CD14-positive monocyte (primary cell): ENCODE measurements around the gene PSMD1. TPM values are rescaled to one million over a fixed set of nuclear protein-coding genes. Genes with fewer than 3 reads are reported as not detected.
A peak's percentile ranks its signal among the peaks of the same experiment; 100 is the strongest.

Source experiments
- DNase-seq, 3 donors: peaks; one replicate each; pipeline ENCODE4 v3.0.0-alpha.2; 2011 to 2022
- H2AFZ ChIP-seq: 2 replicates; pipeline ENCODE4 v1.6.0; 2012; ENCODE audit warnings: mild to moderate bottlenecking, low read depth, low read length, inconsistent platforms; ENCODE audit not compliant: insufficient read depth, poor library complexity, severe bottlenecking
- H3K27ac ChIP-seq, 2 donors: 1 replicate in 1 of 2; 2 replicates in 1 of 2; pipeline ENCODE4 v1.5.1; 2012 to 2013; ENCODE audit warnings: low read length in 2 of 2, control low read depth in 1 of 2, inconsistent platforms in 1 of 2, low read depth in 1 of 2, mild to moderate bottlenecking in 1 of 2
- H3K27me3 ChIP-seq, 2 donors: one replicate each; pipeline versions ENCODE4 v1.6.0 to v1.6.1; 2011 to 2013; ENCODE audit warnings: low read length in 2 of 2; ENCODE audit not compliant: control insufficient read depth in 2 of 2, insufficient read depth in 2 of 2
- H3K36me3 ChIP-seq, 2 donors: replicated peaks in 1 of 2; 1 replicate in 1 of 2; 2 replicates in 1 of 2; pipeline versions ENCODE4 v1.5.1 to v1.6.1; 2012 to 2013; ENCODE audit warnings: low read length in 2 of 2, control low read depth in 1 of 2, inconsistent platforms in 1 of 2, mild to moderate bottlenecking in 1 of 2; ENCODE audit not compliant: insufficient read depth in 2 of 2, control insufficient read depth in 1 of 2
- H3K4me1 ChIP-seq, 2 donors: 1 replicate in 1 of 2; 2 replicates in 1 of 2; pipeline versions ENCODE4 v1.5.1 to v1.6.1; 2012 to 2013; ENCODE audit warnings: low read length in 2 of 2, control low read depth in 1 of 2, inconsistent platforms in 1 of 2, mild to moderate bottlenecking in 1 of 2, moderate library complexity in 1 of 2; ENCODE audit not compliant: insufficient read depth in 2 of 2, control insufficient read depth in 1 of 2
- H3K4me2 ChIP-seq: replicated peaks from 2 replicates; pipeline ENCODE3; 2012; ENCODE audit warnings: low read length, moderate library complexity, mild to moderate bottlenecking; ENCODE audit not compliant: poor library complexity, severe bottlenecking; ENCODE audit errors: extremely low read depth
- H3K4me3 ChIP-seq, 3 experiments: fragments of 200-600 bp in 1 of 3; sonication (generic) in 1 of 3; replicated peaks in 1 of 3; 1 replicate in 2 of 3; 2 replicates in 1 of 3; pipeline ENCODE4 v1.5.1; 2011 to 2013; ENCODE audit warnings: low read length in 3 of 3, mild to moderate bottlenecking in 3 of 3, control low read depth in 2 of 3, low read depth in 2 of 3, inconsistent platforms in 1 of 3, moderate library complexity in 1 of 3
- H3K79me2 ChIP-seq: 2 replicates; pipeline ENCODE4 v1.6.0; 2012; ENCODE audit warnings: mild to moderate bottlenecking, control low read depth, inconsistent platforms, low read length, moderate library complexity; ENCODE audit not compliant: insufficient read depth
- H3K9ac ChIP-seq: 2 replicates; pipeline ENCODE4 v1.6.0; 2017; ENCODE audit warnings: low read length, mild to moderate bottlenecking; ENCODE audit not compliant: insufficient read depth, poor library complexity, severe bottlenecking
- H3K9me3 ChIP-seq, 2 donors: replicated peaks in 1 of 2; 1 replicate in 1 of 2; 2 replicates in 1 of 2; pipeline versions ENCODE4 v1.5.1 to v1.6.1; 2012 to 2013; ENCODE audit warnings: low read length in 2 of 2, control low read depth in 1 of 2; ENCODE audit not compliant: control insufficient read depth in 1 of 2, insufficient read depth in 1 of 2
- H4K20me1 ChIP-seq: 2 replicates; pipeline ENCODE4 v1.6.0; 2012; ENCODE audit warnings: mild to moderate bottlenecking, low read length, control low read depth, moderate library complexity; ENCODE audit not compliant: insufficient read depth
- H3K27ac Mint-ChIP-seq, 7 donors: one replicate each; pipeline ENCODE4 v1.8.0; 2020; ENCODE audit warnings: mild to moderate bottlenecking in 7 of 7, mixed read lengths in 7 of 7, moderate library complexity in 6 of 7, inconsistent platforms in 2 of 7
- H3K27me3 Mint-ChIP-seq, 3 donors: one replicate each; pipeline ENCODE4 v1.8.0; 2021 to 2022; ENCODE audit warnings: low read depth in 3 of 3, mild to moderate bottlenecking in 3 of 3, mixed read lengths in 3 of 3, moderate library complexity in 3 of 3, inconsistent platforms in 1 of 3
- H3K36me3 Mint-ChIP-seq, 2 donors: one replicate each; pipeline ENCODE4 v1.8.0; 2020; ENCODE audit warnings: mixed read lengths in 2 of 2, inconsistent platforms in 1 of 2, mild to moderate bottlenecking in 1 of 2
- H3K4me1 Mint-ChIP-seq: one replicate; pipeline ENCODE4 v1.8.0; 2020; ENCODE audit warnings: mild to moderate bottlenecking, mixed read lengths
- H3K4me3 Mint-ChIP-seq, 2 donors: one replicate each; pipeline ENCODE4 v1.8.0; 2020; ENCODE audit warnings: mild to moderate bottlenecking in 2 of 2, mixed read lengths in 2 of 2, moderate library complexity in 1 of 2
- H3K9me3 Mint-ChIP-seq, 7 donors: one replicate each; pipeline ENCODE4 v1.8.0; 2020 to 2022; ENCODE audit warnings: mixed read lengths in 7 of 7, mild to moderate bottlenecking in 6 of 7, moderate library complexity in 6 of 7, inconsistent platforms in 2 of 7
- CTCF ChIP-seq: fragments of 200-600 bp; IDR thresholded peaks from one replicate; pipeline ENCODE4 v1.8.0; 2022; ENCODE audit warnings: antibody characterized with exemption, mild to moderate bottlenecking
- WGBS: methylation state at CpG from one replicate; pipeline ENCODE4 v1.1.5; 2013; ENCODE audit warnings: missing lambda C conversion rate; ENCODE audit not compliant: insufficient coverage; 5-methylcytosine and 5-hydroxymethylcytosine counted together
- intact Hi-C, 2 donors: fragments of 100-400 bp; cut with micrococcal nuclease; formaldehyde crosslinking; loops; one replicate each; pipeline versions ENCODE4 v1.15.0 to v1.15.1; 2023
- polyA plus RNA-seq, 3 donors: library from polyadenylated mRNA; depleted of rRNA in 1 of 3; unstranded in 2 of 3; stranded (reverse) in 1 of 3; fragments of 300-500 nt in 2 of 3; fragments of >200 nt in 1 of 3; fragmentation: Illumina TruSeq in 2 of 3; gene quantifications; 1 replicate in 2 of 3; 2 replicates in 1 of 3; pipeline ENCODE4 v1.2.3, GENCODE V29; 2012 to 2021

PSMD1 gene
- polyA plus RNA-seq, 3 donors: 23.5 to 53.9 (median 37.7) TPM

GRCh38 chr2:231191896-231192872 lies 135.5 kb downstream of the PSMD1 start:
- Histone ChIP-seq H3K9me3 (no peaks in the 10 kb centered on the region), H3K27ac (no peak overlapping the region), H3K79me2 (no peaks in the 10 kb centered on the region), H4K20me1 (no peaks in the 10 kb centered on the region), H3K9ac (no peak overlapping the region), H3K4me2 (no peak overlapping the region), H2AFZ (no peak overlapping the region), H3K4me1 (peaks cover 5% of the 10 kb centered on the region in 2 donors), H3K27me3 (peaks cover 0 to 13% of the 10 kb centered on the region in 2 donors), H3K36me3 (no peaks in the 10 kb centered on the region), H3K4me3 (no peak overlapping the region)
- Mint-ChIP-seq H3K27me3 (peaks cover 30 to 33% (median 32%) of the 10 kb centered on the region in 3 donors), H3K4me3 (peak overlapping the region in 1 of 2 donors; percentile 10), H3K9me3 (peaks cover 0 to 3% (median 0%) of the 10 kb centered on the region in 7 donors), H3K4me1 (peaks cover 7% of the 10 kb centered on the region), H3K27ac (peak overlapping the region in 1 of 7 donors; percentile 23), H3K36me3 (peaks cover 0 to 2% of the 10 kb centered on the region in 2 donors)
- no peak for DNase-seq
- TF ChIP-seq CTCF: no peak
- 75% methylated on average over 6 of the region's 19 CpGs for WGBS
- intact Hi-C loops: no loop called here

DNA sequence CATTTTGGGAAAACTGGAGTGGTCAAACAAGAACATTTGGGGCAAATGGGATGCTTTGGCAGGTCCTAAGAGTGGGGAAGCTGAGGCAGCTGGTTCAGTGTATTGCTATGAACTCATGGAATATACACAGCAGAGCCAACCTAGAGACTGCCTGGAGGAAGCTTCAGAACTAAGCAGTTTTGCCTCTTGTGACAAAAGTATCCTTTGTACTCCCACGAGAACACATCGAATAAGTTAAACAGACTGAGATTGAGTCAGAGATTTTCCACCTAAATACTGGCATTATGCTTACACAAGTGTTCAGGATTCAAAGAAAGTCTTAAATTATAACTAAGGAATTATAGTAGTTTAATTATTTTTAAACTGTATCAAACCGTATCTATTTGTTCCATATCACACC lies 136.5 kb downstream of the PSMD1 start:
- H3K27ac ChIP-seq: no peak overlapping the region
- no peaks in the 10 kb centered on the region for H3K9me3 ChIP-seq
- H3K27me3 ChIP-seq: peaks cover 0 to 13% of the 10 kb centered on the region in 2 donors
- peaks cover 30 to 35% (median 32%) of the 10 kb centered on the region in 3 donors for H3K27me3 Mint-ChIP-seq
- no peak overlapping the region for H3K9ac ChIP-seq
- WGBS: no CpG with 5 or more reads among the region's 3 CpGs
- H3K36me3 Mint-ChIP-seq: peaks cover 0 to 2% of the 10 kb centered on the region in 2 donors
- H4K20me1 ChIP-seq: no peaks in the 10 kb centered on the region
- no peak overlapping the region for H3K4me3 Mint-ChIP-seq
- no peak for DNase-seq
- peaks cover 0 to 3% (median 0%) of the 10 kb centered on the region in 7 donors for H3K9me3 Mint-ChIP-seq
- no peak overlapping the region for H2AFZ ChIP-seq
- H3K36me3 ChIP-seq: no peaks in the 10 kb centered on the region
- peaks cover 10 to 12% of the 10 kb centered on the region in 2 donors for H3K4me1 ChIP-seq
- peaks cover 15% of the 10 kb centered on the region for H3K4me1 Mint-ChIP-seq
- no peak overlapping the region for H3K4me2 ChIP-seq
- intact Hi-C loops: no loop called here
- H3K4me3 ChIP-seq: no peak overlapping the region
- no peak for TF ChIP-seq CTCF
- no peak overlapping the region for H3K27ac Mint-ChIP-seq
- no peaks in the 10 kb centered on the region for H3K79me2 ChIP-seq
